GM21717 (cell line): Measurements from ENCODE around the gene ACOX1.

Source experiments
- ATAC-seq: cut with Tn5 transposase; IDR thresholded peaks from one replicate; pipeline ENCODE4 v1.9.1; 2021; ENCODE audit warnings: mild to moderate bottlenecking, moderate library complexity; ENCODE audit not compliant: unreplicated experiment

The ACOX1 gene

DNA sequence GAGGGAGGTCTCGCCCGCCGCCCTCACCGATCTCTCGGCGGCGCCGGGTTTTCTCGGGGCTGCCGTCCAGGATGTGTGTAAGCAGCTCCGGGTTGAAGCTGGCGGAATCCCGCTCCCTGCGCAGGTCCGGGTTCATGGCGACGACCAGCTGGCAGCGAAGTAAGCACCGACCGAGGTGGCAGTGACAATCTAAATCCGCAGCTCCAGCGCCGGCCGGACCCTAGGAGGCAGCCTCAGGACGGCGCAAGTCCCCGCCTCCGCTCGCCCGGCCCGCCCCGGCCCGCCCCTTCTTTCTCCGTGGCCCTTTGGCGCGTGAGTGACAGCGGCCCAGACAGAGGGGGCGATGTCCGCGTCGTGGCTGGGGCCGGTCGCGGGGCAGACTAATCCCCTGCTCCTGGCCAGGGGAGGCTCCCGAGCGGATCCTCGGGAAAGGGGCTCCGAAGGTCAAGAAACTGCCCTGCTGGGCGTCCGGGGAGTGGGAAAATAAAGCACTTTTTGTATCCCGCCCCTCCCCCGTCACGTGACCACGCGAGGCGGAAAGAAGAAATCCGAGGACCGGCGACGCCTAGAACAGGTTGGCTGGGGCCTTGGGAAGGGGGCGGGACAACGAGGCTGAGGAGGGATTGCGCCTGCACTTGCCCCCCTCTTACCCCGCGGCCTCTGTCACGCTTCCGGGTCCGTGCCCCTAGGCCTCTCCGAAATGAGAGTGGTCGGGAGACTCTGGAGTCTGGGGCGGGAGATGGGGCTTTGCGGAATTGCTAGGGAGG is at the start of gene ACOX1, which contains the start of gene TEN1:
Gene ACOX1 (minus strand): TSS at position 229 of the 767 bp plus-strand sequence. CDS start 93 bp downstream, at position 136.
Gene TEN1 (plus strand): TSS at position 303 of the 767 bp plus-strand sequence. CDS start 6,953 bp downstream, outside the sequence.
- ATAC-seq: peak; percentile 89

- ATAC-seq: no peak
Observed at GRCh38 chr17:76027159-76027839, 48.3 kb upstream of the ACOX1 start, which contains the start of gene EVPL. EVPL (minus strand) TSS chr17:76027306; CDS start chr17:76027198, 108 bp downstream.

- no peak for ATAC-seq
Observed at GRCh38 chr17:76026714-76027158, 47.8 kb upstream of the ACOX1 start.

DNA sequence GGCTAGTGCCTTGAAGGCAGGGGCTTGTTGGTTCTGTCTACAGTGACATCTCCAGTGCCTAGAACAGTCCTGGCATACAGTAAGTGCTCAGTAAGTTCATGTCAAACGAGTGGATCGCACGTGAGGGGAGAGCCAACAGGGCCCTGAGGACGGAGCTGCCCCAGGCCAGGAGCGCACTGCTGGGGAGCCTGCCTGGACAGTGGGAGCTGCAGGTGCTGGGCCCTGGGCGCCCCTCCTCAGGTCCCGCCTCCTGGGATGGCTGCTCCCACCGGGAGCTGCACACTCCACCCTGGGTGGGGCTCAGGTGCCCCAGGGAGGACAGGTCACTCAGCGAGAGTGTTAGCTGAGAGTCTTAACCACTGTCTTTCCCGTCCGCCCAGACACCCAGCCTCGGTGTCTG is 46.3 kb upstream of the ACOX1 start:
- ATAC-seq: no peak

DNA sequence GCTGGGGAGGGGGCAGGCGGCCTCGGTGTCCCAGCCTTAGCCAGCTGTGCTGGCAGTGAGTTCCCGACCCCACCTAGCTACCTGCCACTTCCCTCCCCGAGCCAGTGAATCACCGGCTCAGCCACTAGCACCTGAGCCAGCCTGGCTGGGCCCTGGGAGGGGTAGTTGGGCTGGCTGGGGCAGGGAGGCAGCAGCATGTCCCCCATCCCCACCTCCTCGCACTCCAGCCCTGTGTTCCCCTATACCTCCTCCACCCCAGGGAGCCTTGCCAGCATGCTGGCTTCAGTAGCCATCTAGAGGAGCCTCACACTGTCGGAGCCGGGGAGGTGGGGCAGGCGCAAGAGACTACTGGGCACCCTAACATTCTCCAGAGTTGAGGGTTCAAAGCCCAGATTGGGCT is 45.4 kb upstream of the ACOX1 start:
- ATAC-seq: no peak

DNA sequence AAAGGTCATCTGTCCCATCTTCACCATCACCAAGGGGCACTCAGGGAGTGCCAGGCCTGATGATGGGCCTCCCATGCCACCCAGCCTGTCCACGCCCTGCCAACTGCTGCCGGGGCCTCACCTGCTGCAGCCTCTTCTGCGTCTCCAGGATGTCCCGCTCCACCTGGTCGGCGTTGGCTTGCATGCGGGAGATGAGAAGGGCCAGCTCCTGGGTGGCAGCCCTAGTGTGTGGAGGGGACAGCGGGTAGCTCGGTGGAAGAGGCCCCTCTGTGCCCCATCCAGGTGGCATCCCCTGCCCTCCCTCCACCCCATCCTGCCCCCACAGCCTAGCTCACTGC is 44.9 kb upstream of the ACOX1 start:
- ATAC-seq: no peak

- ATAC-seq: no peak
Observed at GRCh38 chr17:76022973-76023899, 44.3 kb upstream of the ACOX1 start.

DNA sequence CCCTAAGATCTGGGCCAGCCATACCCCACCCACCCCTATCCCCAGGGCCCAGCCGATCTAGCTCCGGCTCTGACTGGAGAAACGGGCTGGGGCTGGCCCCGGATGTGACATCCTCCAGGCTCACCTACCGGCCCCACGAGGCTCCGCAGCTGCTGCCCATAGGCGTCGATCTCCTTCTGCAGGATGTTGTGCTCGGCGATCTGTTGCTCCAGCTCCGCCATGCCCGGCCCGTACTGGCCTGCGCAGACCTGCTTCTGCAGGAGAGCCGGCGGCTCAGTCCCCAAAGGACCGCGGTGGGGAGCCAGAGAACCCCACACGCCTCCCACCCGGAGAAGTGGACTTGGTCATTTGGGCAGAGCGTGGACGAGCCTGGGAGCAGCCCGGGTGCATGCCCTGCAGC is 43.3 kb upstream of the ACOX1 start:
- no peak for ATAC-seq

GRCh38 chr17:76019833-76020467 is 41.0 kb upstream of the ACOX1 start:
- no peak for ATAC-seq

DNA sequence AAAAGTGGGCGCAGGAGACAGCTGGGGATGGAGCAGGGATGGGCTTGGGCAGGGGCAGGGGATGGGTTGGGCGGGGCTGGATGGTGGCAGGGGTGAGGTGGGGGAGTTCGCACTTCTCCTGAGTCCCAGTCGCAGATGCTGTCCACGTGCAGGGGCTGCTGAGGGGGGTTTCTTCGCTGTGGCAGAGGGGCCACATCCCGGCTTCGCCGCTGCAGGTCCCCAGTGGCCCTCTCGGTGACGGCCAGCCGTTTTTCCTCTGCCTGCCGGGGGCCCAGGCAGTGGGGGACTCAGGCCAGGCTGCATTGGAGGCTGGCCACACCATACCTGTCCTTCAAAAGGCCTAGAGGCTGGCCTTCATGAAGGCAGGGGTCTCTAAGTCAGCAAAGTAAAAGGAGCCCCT is 39.8 kb upstream of the ACOX1 start:
- ATAC-seq: no peak

DNA sequence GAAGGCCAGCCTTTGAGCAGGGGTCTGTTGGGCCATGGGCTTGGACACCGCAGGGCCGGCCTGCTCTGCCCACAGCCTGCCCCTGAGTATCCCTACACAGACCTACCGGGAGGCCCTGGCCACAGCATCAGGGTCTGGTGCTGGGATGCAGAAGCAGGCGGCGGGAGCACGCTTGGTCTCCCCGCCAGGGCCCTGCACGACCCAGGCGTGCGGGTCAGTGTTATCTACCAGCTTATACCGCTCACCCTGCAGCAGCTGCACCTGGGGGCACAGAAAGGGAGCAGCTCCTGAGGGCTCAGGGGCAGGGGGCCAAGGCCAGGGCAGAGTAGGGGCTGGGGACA is 39.3 kb upstream of the ACOX1 start:
- no peak for ATAC-seq

DNA sequence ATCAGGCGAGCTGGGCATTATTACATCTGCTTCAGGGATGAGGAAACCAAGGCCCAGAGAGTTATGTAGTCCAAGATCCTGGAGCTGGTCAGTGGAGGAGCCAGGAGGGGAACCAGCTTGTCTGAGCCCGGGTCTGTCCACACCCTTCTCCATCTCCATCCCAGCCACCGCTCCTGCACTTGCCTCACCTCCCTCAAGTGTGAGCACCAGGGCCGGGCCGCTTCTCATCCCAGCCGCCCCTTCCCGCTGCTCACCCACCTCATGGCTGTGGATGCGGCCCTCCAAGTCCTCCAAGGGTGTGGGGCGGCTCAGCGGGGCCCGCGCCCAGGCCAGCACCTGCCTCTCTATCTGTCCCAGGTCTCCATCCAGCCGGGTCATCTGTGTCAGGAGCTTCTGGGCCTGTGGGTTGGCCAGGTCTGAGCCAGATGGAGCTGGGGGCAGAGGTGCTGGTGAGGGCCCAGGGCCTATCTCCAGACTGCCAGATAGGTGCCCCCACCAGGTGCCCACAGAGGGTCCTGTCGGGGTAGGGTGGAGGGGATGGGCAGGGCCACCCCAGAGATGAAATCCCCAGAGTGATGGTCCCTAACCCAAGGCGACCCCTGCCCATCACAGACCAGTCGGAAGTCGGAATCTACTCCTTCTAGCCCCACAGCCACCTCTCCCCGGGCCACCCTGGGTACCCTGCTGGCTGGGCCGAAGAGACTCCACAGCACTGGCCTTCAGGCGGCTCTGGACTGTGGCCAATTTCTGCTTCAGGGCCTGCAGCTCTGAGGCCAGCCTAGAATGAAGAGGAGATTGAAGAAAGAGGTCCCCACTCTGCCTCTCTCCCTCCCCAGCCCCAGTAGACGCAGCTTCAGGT is 38.7 kb upstream of the ACOX1 start:
- no peak for ATAC-seq

- no peak for ATAC-seq
Observed at GRCh38 chr17:76014925-76015261, 35.9 kb upstream of the ACOX1 start.

DNA sequence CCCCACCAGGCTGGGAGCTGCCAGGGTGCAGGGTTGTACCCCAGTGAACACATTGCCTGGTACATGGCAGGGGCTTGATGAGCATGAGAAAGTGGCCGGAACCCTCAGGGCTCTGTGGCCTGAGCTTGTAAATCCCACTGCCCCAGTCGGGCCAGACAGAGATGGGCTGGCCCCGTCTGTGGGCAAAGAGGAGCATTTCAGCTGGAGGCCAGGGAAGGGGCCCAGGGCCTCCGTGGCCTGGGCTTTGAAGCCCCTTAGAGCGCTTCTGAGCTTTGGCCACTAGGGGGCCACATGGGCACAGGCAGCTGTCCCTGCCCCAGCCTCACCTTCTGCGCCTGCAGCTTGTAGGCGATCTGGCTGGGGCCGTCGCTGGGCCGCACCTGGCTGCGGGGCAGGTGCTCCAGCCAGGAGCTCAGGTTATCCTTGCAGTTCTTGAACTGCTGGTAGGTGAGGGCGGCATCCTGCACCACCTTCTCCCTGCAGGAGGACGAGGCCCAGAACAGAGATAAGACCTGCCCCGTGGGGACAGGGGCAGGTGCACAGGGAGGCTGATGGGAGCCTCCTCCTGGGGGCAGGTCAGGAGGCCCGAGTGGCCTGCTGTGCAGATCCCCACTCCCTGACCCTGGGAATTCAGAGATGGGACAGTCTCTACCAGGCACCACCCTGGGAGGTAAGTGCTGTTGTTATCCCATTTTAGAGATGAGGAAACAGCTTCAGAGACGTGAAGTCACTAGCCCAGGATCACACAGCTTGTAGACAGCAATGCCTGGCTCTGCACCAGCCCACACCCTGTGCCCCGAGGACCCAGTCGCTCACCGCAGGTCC is 35.3 kb upstream of the ACOX1 start:
- peak; percentile 49 for ATAC-seq

DNA sequence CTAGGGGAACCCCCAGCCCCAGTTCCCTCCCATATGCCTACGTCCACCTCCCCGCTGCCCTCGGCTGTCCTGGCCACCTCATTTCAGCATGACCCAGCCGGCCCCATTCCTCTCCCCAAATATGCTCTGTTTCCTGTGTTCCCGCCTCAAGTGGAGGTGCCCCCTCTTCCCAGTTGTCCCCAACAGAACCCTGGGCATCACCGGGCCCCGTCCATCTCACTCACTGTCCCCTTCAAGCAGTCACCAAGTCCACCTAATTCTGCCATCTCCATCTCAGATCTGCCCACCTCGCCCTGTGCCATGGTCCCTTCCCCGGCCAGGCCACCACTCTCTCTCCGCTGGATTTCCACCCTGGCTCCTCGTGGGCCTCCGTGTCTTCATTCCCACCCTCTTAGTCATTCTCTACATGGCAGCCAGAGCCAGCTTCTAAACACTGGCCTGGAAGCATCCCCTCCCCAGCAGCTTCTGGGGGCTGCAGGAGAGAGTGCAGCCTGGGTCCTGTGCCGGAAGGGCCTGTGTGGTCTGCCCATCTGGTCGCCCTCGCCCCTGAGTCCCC is 34.5 kb upstream of the ACOX1 start:
- ATAC-seq: no peak

DNA sequence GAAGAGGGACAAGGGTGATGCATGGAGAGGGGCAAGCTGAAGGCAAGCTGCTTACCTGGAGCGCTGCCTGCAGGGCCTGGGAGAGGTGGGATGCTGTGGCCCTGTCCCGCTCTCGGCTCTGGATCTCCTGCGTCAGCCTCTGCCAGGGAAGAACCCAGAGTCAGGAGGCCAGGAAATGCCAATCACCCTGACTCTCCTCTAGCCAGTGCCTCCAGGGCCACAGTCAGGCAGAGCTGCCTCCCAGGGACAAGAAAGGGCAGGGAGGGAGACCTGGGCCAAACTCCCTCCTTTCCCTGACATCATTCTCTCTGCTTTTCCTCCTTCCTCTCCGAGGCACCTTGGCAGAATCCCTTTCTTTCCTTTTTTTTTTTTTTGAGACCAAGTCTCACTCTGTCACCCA is 33.0 kb upstream of the ACOX1 start:
- ATAC-seq: no peak

GRCh38 chr17:76009969-76010661 is 31.1 kb upstream of the ACOX1 start:
- ATAC-seq: no peak

DNA sequence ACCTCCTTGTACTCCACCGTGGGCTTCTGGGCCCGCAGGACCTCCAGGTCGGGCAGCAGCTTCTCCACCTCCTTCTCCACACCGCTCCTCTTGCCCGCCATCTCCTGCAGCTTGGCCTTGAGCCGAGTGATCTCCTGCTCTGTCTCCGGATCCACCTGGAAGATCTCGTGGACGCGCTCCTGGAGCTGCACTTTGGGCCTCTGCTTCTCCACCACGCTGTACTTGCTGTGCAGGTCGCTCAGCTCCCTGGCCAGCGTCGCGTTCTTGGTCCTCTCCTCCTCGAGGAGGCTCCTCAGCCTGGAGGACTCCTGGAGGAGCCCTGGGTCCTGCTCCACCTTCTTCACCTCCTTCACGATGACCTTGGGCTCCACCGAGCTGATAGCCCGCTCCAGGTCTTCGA is 30.5 kb upstream of the ACOX1 start:
- ATAC-seq: no peak
